Nephron (organoid): ENCODE data around the gene ZFYVE28.

Experiments
- H3K27ac Mint-ChIP-seq, 3 experiments: 2 replicates each; pipeline ENCODE4 v1.8.0; 2020; ENCODE audit warnings: mixed read lengths in 3 of 3, mild to moderate bottlenecking in 2 of 3, moderate library complexity in 1 of 3
- H3K27me3 Mint-ChIP-seq: 2 replicates; pipeline ENCODE4 v1.8.0; 2021; ENCODE audit warnings: low read depth, mild to moderate bottlenecking, moderate library complexity, mixed read lengths
- H3K36me3 Mint-ChIP-seq: 2 replicates; pipeline ENCODE4 v1.8.0; 2020; ENCODE audit warnings: low read depth, mixed read lengths
- H3K4me1 Mint-ChIP-seq: 2 replicates; pipeline ENCODE4 v1.8.0; 2020; ENCODE audit warnings: mixed read lengths
- H3K4me3 Mint-ChIP-seq, 3 experiments: 2 replicates each; pipeline ENCODE4 v1.8.0; 2020; ENCODE audit warnings: mild to moderate bottlenecking in 3 of 3, mixed read lengths in 3 of 3, moderate library complexity in 2 of 3
- H3K9me3 Mint-ChIP-seq: 2 replicates; pipeline ENCODE4 v1.8.0; 2020; ENCODE audit warnings: mixed read lengths
- TF ChIP-seq, protein P1 (sequence below), 3 experiments: fragments of 200-600 bp; sonication (generic); IDR thresholded peaks; one replicate each; pipeline ENCODE4 v1.5.0; 2021; ENCODE audit warnings: antibody characterized with exemption in 3 of 3; ENCODE audit not compliant: unreplicated experiment in 3 of 3

ZFYVE28 gene

DNA sequence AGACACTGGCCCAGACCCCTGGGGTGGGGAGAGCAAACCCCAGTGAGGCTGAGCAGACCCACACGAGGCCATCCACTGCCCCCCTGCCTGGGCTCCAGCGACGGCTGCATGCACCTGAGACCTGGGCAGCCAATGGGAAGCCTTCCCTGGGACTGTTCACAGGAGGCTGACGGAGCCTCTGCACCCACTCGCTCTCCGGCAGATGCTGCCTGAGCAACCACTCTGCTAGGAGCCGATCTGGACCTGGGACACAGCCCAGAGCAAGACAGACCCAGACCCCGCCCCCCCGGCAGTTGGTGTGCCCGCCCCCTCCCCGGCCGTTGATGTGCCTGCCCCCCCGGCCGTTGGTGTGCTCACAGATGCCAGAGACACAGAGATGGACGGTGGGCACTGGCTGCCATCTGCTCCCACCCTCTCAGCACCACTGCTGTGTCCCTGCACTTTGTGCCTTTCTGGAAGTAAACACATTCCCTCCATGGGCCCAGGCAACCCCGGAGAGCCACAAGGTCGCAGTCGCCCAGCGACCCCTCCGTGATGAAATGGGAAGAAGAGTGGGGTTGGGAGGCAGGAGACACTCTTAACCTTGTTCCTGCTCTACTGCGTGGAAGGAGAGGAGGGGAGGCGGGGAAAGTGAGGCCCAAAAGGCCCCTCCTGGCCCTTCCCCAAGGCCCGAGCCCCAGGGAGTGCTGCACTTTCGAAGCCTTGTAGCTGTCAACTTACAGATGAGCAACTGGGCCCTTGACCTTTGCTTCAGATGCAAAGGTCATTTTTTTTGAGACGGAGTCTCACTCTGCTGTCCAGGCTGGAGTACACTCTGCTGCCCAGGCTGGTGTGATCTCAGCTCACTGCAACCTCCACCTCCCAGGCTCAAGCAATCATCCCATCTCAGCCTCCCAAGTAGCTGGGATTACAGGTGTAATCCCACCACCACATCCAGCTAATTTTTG lies 62.0 kb downstream of the ZFYVE28 start:
- TF ChIP-seq, protein P1, sequence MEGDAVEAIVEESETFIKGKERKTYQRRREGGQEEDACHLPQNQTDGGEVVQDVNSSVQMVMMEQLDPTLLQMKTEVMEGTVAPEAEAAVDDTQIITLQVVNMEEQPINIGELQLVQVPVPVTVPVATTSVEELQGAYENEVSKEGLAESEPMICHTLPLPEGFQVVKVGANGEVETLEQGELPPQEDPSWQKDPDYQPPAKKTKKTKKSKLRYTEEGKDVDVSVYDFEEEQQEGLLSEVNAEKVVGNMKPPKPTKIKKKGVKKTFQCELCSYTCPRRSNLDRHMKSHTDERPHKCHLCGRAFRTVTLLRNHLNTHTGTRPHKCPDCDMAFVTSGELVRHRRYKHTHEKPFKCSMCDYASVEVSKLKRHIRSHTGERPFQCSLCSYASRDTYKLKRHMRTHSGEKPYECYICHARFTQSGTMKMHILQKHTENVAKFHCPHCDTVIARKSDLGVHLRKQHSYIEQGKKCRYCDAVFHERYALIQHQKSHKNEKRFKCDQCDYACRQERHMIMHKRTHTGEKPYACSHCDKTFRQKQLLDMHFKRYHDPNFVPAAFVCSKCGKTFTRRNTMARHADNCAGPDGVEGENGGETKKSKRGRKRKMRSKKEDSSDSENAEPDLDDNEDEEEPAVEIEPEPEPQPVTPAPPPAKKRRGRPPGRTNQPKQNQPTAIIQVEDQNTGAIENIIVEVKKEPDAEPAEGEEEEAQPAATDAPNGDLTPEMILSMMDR (IDR thresholded peaks at IDR 0.05; ENCODE audit: unreplicated experiment in 3 of 3): no peak
- H3K27me3 Mint-ChIP-seq: peaks cover 12% of the 10 kb centered on the region
- peaks cover 9% of the 10 kb centered on the region for H3K4me1 Mint-ChIP-seq
- H3K36me3 Mint-ChIP-seq: no peaks in the 10 kb centered on the region
- H3K9me3 Mint-ChIP-seq: no peaks in the 10 kb centered on the region
- H3K4me3 Mint-ChIP-seq: no peak overlapping the region
- H3K27ac Mint-ChIP-seq: no peak overlapping the region

DNA sequence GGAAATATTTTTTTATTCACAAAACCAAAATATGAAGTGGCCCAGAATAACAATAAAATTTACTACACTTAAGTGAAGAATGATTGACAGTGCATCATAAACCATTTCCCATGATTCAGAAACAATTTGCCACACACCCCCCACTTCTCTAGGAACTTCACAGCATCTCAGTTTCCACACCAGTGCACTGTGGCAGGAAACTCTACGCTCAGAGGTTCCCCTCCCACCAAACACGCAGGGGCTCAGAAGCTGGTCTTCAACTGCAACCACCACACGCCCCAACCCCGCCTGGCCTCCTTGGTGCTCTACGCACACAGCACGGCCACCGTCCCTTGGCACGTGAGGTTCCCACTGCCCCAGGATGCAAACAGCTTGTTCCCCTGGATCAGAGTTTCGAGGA lies 63.7 kb downstream of the ZFYVE28 start:
- TF ChIP-seq, protein P1 (IDR thresholded peaks at IDR 0.05; ENCODE audit: unreplicated experiment in 3 of 3): no peak
- peaks cover 5% of the 10 kb centered on the region for H3K4me1 Mint-ChIP-seq
- H3K4me3 Mint-ChIP-seq: no peak overlapping the region
- no peaks in the 10 kb centered on the region for H3K36me3 Mint-ChIP-seq
- H3K9me3 Mint-ChIP-seq: no peaks in the 10 kb centered on the region
- H3K27me3 Mint-ChIP-seq: peaks cover 7% of the 10 kb centered on the region
- no peak overlapping the region for H3K27ac Mint-ChIP-seq

DNA sequence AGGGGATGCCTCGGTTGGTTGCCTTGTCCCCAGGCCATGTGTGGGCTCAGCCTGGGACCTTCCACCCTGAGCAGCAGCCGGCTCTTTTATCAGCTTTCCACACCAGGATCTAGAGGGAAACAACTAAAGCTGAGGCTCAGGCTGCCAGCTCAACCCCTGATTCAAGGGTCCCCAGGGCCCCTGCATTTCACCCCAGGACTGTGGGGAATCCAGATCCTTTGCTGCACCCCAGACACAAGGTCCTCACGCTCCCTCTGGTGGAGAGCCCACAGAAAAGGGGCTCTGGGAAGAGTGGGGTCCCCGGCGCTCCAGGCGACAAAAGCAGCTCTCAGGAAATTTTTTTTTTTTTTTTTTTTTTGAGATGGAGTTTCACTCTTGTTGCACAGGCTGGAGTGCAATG lies 64.3 kb downstream of the ZFYVE28 start:
- H3K4me1 Mint-ChIP-seq: peaks cover 5% of the 10 kb centered on the region
- no peak overlapping the region for H3K4me3 Mint-ChIP-seq
- peaks cover 7% of the 10 kb centered on the region for H3K27me3 Mint-ChIP-seq

DNA sequence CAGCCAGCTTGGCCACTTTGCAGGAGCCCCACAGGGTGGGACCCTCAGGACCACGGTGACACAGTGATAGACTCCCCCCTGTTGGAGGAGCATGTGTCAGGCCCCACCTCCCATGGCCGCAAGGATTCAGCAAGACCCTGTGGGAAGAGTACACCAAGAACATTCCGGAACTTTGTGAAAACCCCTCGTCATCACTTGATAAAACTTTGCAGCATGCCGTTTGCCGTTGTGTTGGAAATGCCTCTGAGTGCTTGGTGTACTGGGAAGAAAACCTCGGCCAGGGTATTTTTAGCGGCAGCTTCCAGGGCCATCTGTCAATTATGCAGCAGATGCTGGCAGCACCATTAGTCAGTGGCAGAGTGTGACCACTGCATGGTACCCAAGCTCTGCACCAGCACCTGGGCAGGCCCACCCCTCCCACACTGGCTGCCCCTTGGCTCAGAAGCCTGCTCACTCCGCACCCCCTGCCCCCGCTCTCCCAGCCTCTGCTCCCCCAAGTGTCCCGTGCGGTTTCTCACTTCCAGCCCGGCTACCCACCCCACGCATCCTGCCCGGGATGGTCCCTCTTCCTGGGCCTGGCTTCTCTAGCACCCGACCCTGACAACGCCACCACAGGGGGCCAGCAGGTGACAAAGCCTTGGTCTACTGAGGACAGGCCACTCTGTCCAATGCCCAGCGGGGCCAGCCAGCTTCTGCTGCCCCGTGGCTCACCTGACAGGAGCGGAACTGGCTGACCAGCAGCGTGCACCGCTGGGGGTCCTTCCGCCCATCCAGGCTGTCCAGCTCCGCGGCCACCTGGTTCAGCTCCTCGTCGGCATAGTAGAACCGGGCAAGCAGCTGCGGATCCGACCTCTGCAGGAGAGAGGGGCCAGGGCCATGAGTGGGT lies 65.0 kb downstream of the ZFYVE28 start:
- TF ChIP-seq, protein P1 (IDR thresholded peaks at IDR 0.05; ENCODE audit: unreplicated experiment in 3 of 3): no peak
- Mint-ChIP-seq H3K27ac (no peak overlapping the region), H3K4me1 (peaks cover 5% of the 10 kb centered on the region), H3K9me3 (no peaks in the 10 kb centered on the region), H3K27me3 (peaks cover 7% of the 10 kb centered on the region), H3K36me3 (no peaks in the 10 kb centered on the region), H3K4me3 (no peak overlapping the region)

More for the DNA sequence above, 64.3 kb downstream of the ZFYVE28 start:
- H3K36me3 Mint-ChIP-seq: no peaks in the 10 kb centered on the region
- TF ChIP-seq, protein P1 (IDR thresholded peaks at IDR 0.05; ENCODE audit: unreplicated experiment in 3 of 3): peak in 2 of 3 experiments; percentile 29 to 32
- no peak overlapping the region for H3K27ac Mint-ChIP-seq
- no peaks in the 10 kb centered on the region for H3K9me3 Mint-ChIP-seq

DNA sequence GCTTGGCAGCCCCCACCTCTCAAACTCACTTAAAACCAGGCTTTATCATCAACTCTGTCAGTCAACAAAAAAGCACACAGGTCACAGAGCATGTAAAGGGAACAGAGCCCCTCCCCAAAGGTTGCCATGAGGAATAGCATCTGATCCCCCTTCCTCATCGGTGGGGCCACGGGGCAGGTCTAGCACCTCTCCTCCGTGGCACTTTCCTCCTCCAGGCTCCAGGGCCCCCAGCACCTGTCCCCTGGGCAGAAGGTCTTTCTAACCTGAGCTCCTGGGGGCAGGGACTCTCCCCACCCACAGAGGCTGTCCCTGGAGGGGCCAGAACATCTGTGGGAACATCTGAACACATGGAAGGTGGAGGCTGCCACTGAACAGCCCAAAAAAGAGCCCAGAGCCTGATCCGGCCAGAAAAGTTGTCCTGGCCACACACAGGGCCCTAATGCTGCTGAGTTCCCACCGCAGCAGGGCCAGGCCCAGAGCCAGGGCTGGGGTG lies 65.7 kb downstream of the ZFYVE28 start:
- Mint-ChIP-seq H3K27ac (no peak overlapping the region), H3K36me3 (no peaks in the 10 kb centered on the region), H3K27me3 (peaks cover 7% of the 10 kb centered on the region), H3K4me3 (no peak overlapping the region), H3K9me3 (no peaks in the 10 kb centered on the region), H3K4me1 (peaks cover 5% of the 10 kb centered on the region)
- TF ChIP-seq, protein P1 (IDR thresholded peaks at IDR 0.05; ENCODE audit: unreplicated experiment in 3 of 3): no peak
